Raji (cell line): ENCODE data around the gene AGPAT3.

Experiments used
- POLR2A ChIP-seq: IDR thresholded peaks from 2 replicates; pipeline ENCODE4 v1.6.1; 2011; ENCODE audit warnings: low read depth, low read length, control low read depth; ENCODE audit not compliant: insufficient read depth

AGPAT3 gene

GRCh38 chr21:43937051-43937832, 72.2 kb downstream of the AGPAT3 start:
- TF ChIP-seq POLR2A = no peak

GRCh38 chr21:43937891-43938309, 72.9 kb downstream of the AGPAT3 start:
- TF ChIP-seq POLR2A = peak; percentile 53

- no peak for TF ChIP-seq POLR2A
Observed at GRCh38 chr21:43938751-43939442, 73.9 kb downstream of the AGPAT3 start.

GRCh38 chr21:43939443-43940328, 74.7 kb downstream of the AGPAT3 start:
- TF ChIP-seq POLR2A = no peak

GRCh38 chr21:43940329-43941050, 75.5 kb downstream of the AGPAT3 start:
- no peak for TF ChIP-seq POLR2A

GRCh38 chr21:43942201-43942600, 77.2 kb downstream of the AGPAT3 start:
- TF ChIP-seq POLR2A = no peak

- TF ChIP-seq POLR2A = no peak
Observed at GRCh38 chr21:43942621-43943020, 77.6 kb downstream of the AGPAT3 start.

GRCh38 chr21:43943512-43944077, 78.6 kb downstream of the AGPAT3 start:
- no peak for TF ChIP-seq POLR2A

GRCh38 chr21:43944078-43944633, 79.1 kb downstream of the AGPAT3 start:
- no peak for TF ChIP-seq POLR2A

- no peak for TF ChIP-seq POLR2A
Observed at GRCh38 chr21:43944757-43945156, 79.7 kb downstream of the AGPAT3 start.

- TF ChIP-seq POLR2A = no peak
Observed at GRCh38 chr21:43948740-43949498, 83.9 kb downstream of the AGPAT3 start.

GRCh38 chr21:43949499-43950208, 84.6 kb downstream of the AGPAT3 start:
- no peak for TF ChIP-seq POLR2A

- TF ChIP-seq POLR2A = no peak
Observed at GRCh38 chr21:43950481-43950880, 85.5 kb downstream of the AGPAT3 start.
